Keratinocyte (primary cell): Measurements from ENCODE around the gene ABI3BP. TPM values are rescaled to one million over a fixed set of nuclear protein-coding genes. Genes with fewer than 3 reads are reported as not detected.

Source experiments
- DNase-seq: peaks from one replicate; pipeline ENCODE4 v3.0.0-alpha.2; 2011; ENCODE audit warnings: low read depth, missing footprints, low spot score
- FAIRE-seq: peaks from 2 replicates; lab custom pipeline; 2011; peaks lifted over from hg19 to GRCh38; lab: Jason Lieb, UNC
- H2AFZ ChIP-seq: 2 replicates; pipeline ENCODE4 v1.6.0; 2012; ENCODE audit warnings: low read length, control low read depth, inconsistent platforms; ENCODE audit not compliant: control insufficient read depth
- H3K27ac ChIP-seq: 2 replicates; pipeline ENCODE4 v1.5.1; 2011; ENCODE audit warnings: low read length; ENCODE audit not compliant: control insufficient read depth, insufficient read depth
- H3K27me3 ChIP-seq: 3 replicates; pipeline ENCODE4 v1.6.0; 2011; ENCODE audit warnings: low read length; ENCODE audit not compliant: control insufficient read depth, insufficient read depth; ENCODE audit errors: extremely low read depth
- H3K36me3 ChIP-seq, 2 experiments: 2 replicates in 1 of 2; 3 replicates in 1 of 2; pipeline ENCODE4 v1.5.1; 2011; ENCODE audit warnings: low read length in 2 of 2, mild to moderate bottlenecking in 1 of 2; ENCODE audit not compliant: control insufficient read depth in 2 of 2, insufficient read depth in 2 of 2; ENCODE audit errors: extremely low read depth in 1 of 2
- H3K4me1 ChIP-seq: 3 replicates; pipeline ENCODE4 v1.5.1; 2011; ENCODE audit warnings: low read length; ENCODE audit not compliant: control insufficient read depth, insufficient read depth; ENCODE audit errors: extremely low read depth
- H3K4me2 ChIP-seq: 3 replicates; pipeline ENCODE4 v1.6.0; 2011; ENCODE audit warnings: low read depth, low read length; ENCODE audit not compliant: control insufficient read depth, insufficient read depth; ENCODE audit errors: extremely low read depth
- H3K4me3 ChIP-seq, 3 experiments: fragments of 200-600 bp in 1 of 3; sonication (generic) in 1 of 3; 2 replicates in 2 of 3; 3 replicates in 1 of 3; pipeline ENCODE4 v1.5.1; 2011 to 2016; ENCODE audit warnings: low read length in 3 of 3, mild to moderate bottlenecking in 3 of 3, control low read depth in 2 of 3, inconsistent platforms in 1 of 3, low read depth in 1 of 3, mixed read lengths in 1 of 3, mixed run types in 1 of 3, moderate library complexity in 1 of 3; ENCODE audit not compliant: control insufficient read depth in 2 of 3, insufficient read depth in 2 of 3; ENCODE audit errors: extremely low read depth in 1 of 3
- H3K79me2 ChIP-seq: 2 replicates; pipeline ENCODE4 v1.6.0; 2012; ENCODE audit warnings: low read length; ENCODE audit not compliant: control insufficient read depth, insufficient read depth
- H3K9ac ChIP-seq: 3 replicates; pipeline ENCODE4 v1.6.0; 2011; ENCODE audit warnings: low read length; ENCODE audit not compliant: control insufficient read depth, insufficient read depth; ENCODE audit errors: extremely low read depth
- H3K9me1 ChIP-seq: 3 replicates; pipeline ENCODE4 v1.6.0; 2011; ENCODE audit warnings: low read length; ENCODE audit not compliant: control insufficient read depth, insufficient read depth; ENCODE audit errors: extremely low read depth
- H3K9me3 ChIP-seq: 2 replicates; pipeline ENCODE4 v1.5.1; 2012; ENCODE audit warnings: low read depth, low read length; ENCODE audit not compliant: control insufficient read depth
- H4K20me1 ChIP-seq: 3 replicates; pipeline ENCODE4 v1.6.0; 2011; ENCODE audit warnings: low read length; ENCODE audit not compliant: control insufficient read depth, insufficient read depth; ENCODE audit errors: extremely low read depth
- EZH2 ChIP-seq: IDR thresholded peaks from one replicate; pipeline ENCODE4 v1.6.1; 2012; ENCODE audit warnings: inconsistent platforms, mild to moderate bottlenecking, low read length, moderate library complexity
- dilution Hi-C: fragments of 300-500 bp; cut with MboI; formaldehyde crosslinking; loops from one replicate; pipeline ENCODE4 v1.7.0; 2020; ENCODE audit warnings: low sequenced_read_pairs; ENCODE audit not compliant: extremely low pct_ligation_motif_present
- polyA plus RNA-seq, 5 experiments: library from polyadenylated mRNA; depleted of rRNA in 3 of 5; stranded (reverse) in 3 of 5; stranded (forward) in 1 of 5; unstranded in 1 of 5; fragments of >200 nt; gene quantifications; 1 replicate in 1 of 5; 2 replicates in 3 of 5; 3 replicates in 1 of 5; pipeline versions ENCODE4 v1.2.1 to v1.2.3, GENCODE V29; 2011 to 2012; ENCODE audit warnings: missing spikeins in 2 of 5, low read depth in 1 of 5, low replicate concordance in 1 of 5
- TF ChIP-seq, protein P1 (sequence below), 3 experiments: IDR thresholded peaks in 1 of 3; conservative IDR thresholded peaks in 1 of 3; optimal IDR thresholded peaks in 1 of 3; 2 replicates in 2 of 3; 3 replicates in 1 of 3; pipeline versions ENCODE3 to v1.5.1; 2011; ENCODE audit warnings: low read length in 3 of 3, mild to moderate bottlenecking in 3 of 3, moderate library complexity in 2 of 3, control low read depth in 1 of 3, inconsistent platforms in 1 of 3; ENCODE audit not compliant: insufficient read depth in 2 of 3; ENCODE audit errors: extremely low read depth in 1 of 3

Gene ABI3BP
- polyA plus RNA-seq, 1 donor (not counting 4 experiments of a cell fraction or from before 2014, with no cell fraction given) = 0.59 TPM

DNA sequence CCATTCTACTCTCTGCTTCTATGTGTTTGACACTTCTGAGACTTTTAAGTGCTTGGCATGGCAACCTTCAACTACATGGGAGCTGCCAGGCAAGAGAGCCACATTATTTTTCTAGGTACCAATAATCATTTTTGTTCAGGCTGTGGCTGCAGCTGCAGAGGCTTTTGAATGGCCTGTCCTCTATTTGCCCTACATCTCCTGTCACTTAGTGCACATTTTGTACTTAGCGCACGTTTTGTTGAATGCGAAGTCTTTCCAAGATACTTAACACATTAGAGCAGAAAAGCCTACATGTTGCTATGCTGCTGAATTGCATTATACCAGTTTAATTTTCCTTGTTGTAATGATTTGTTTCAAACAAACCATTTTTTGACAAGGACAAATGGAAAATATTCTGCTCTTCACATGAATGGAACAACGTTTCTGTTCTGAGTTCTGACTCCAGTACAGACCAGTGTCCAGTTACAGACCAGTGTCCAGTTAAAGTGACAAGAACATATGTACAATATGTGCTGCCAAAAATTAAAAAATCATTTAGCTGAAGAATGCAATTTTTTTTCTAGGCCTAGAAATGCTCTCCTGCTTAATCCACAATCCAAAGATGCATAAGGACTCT lies 113.9 kb downstream of the ABI3BP start:
- no peaks in the 10 kb centered on the region for H3K9me1 ChIP-seq
- H3K27me3 ChIP-seq = no peaks in the 10 kb centered on the region
- H3K27ac ChIP-seq = no peak overlapping the region
- no peak overlapping the region for H2AFZ ChIP-seq
- H4K20me1 ChIP-seq = no peaks in the 10 kb centered on the region
- no peak overlapping the region for H3K4me2 ChIP-seq
- H3K9me3 ChIP-seq = no peaks in the 10 kb centered on the region
- dilution Hi-C loops = loop anchor here (25.0 kb wide), 1 partner anchor 92 kb away; no protein-coding TSS in a partner anchor
- TF ChIP-seq EZH2 = no peak
- TF ChIP-seq, protein P1, sequence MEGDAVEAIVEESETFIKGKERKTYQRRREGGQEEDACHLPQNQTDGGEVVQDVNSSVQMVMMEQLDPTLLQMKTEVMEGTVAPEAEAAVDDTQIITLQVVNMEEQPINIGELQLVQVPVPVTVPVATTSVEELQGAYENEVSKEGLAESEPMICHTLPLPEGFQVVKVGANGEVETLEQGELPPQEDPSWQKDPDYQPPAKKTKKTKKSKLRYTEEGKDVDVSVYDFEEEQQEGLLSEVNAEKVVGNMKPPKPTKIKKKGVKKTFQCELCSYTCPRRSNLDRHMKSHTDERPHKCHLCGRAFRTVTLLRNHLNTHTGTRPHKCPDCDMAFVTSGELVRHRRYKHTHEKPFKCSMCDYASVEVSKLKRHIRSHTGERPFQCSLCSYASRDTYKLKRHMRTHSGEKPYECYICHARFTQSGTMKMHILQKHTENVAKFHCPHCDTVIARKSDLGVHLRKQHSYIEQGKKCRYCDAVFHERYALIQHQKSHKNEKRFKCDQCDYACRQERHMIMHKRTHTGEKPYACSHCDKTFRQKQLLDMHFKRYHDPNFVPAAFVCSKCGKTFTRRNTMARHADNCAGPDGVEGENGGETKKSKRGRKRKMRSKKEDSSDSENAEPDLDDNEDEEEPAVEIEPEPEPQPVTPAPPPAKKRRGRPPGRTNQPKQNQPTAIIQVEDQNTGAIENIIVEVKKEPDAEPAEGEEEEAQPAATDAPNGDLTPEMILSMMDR (optimal IDR thresholded peaks at IDR 0.05 in 1 of 3, IDR thresholded peaks at IDR 0.05 in 1 of 3, conservative IDR thresholded peaks at IDR 0.05 in 1 of 3; ENCODE audit: extremely low read depth in 1 of 3, insufficient read depth in 2 of 3, low read length in 3 of 3) = no peak
- H3K4me1 ChIP-seq = peaks cover 8% of the 10 kb centered on the region
- no peak overlapping the region for H3K4me3 ChIP-seq
- FAIRE-seq (no peak), DNase-seq (no peak)
- no peak overlapping the region for H3K9ac ChIP-seq
- H3K79me2 ChIP-seq = no peaks in the 10 kb centered on the region
- no peaks in the 10 kb centered on the region for H3K36me3 ChIP-seq

DNA sequence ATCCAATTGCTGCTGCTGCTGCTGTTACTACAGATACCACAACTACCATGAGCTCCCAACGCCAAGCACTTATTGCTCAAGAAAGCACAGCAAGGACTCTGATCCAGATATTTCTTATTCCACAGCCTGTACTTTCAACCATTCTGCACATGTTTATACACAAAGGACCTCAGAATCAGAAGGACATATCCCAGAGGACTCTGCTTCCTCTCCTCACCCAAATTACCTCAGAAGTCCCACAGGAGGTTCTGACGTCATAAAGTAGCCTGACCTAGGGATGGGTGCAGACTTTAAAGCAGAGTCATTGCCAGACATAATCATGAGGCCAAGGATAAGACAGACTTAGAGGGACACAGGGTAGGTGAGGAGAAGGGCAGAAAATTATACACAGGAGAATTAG lies 115.9 kb downstream of the ABI3BP start:
- Histone ChIP-seq H3K4me1 (peaks cover 8% of the 10 kb centered on the region), H2AFZ (no peak overlapping the region), H3K4me3 (no peak overlapping the region), H3K9me1 (no peaks in the 10 kb centered on the region), H3K9ac (no peak overlapping the region), H3K27me3 (no peaks in the 10 kb centered on the region), H3K4me2 (no peak overlapping the region), H3K9me3 (no peaks in the 10 kb centered on the region), H4K20me1 (no peaks in the 10 kb centered on the region), H3K79me2 (no peaks in the 10 kb centered on the region), H3K27ac (no peak overlapping the region), H3K36me3 (no peaks in the 10 kb centered on the region)
- no peak for FAIRE-seq
- TF ChIP-seq EZH2 = no peak
- TF ChIP-seq, protein P1 (optimal IDR thresholded peaks at IDR 0.05 in 1 of 3, IDR thresholded peaks at IDR 0.05 in 1 of 3, conservative IDR thresholded peaks at IDR 0.05 in 1 of 3; ENCODE audit: extremely low read depth in 1 of 3, insufficient read depth in 2 of 3, low read length in 3 of 3) = no peak
- DNase-seq = no peak
- dilution Hi-C loops = loop anchor here (25.0 kb wide), 1 partner anchor 90 kb away; no protein-coding TSS in a partner anchor
